ENCODE results near the gene CALN1.

DNA sequence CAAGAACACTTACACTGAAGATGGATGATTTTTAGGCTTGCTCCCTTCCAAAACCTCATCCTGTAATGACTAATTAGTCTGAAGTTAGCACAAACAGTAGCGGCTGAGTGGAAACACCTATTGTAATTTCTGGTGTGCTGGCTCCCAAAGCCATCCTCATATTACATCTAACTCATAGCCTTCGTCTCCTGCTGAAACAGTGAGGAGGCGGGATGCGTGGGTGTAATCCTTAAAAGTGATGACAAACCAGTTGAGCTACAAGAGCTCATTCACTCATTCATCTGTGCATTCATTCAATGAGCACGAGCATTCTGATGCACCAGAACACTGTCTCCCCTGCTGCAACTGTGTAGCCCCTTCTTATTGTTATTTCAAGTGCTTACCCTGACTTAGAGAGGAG lies 235.3 kb downstream of the CALN1 start:
- TF ChIP-seq, protein P1, sequence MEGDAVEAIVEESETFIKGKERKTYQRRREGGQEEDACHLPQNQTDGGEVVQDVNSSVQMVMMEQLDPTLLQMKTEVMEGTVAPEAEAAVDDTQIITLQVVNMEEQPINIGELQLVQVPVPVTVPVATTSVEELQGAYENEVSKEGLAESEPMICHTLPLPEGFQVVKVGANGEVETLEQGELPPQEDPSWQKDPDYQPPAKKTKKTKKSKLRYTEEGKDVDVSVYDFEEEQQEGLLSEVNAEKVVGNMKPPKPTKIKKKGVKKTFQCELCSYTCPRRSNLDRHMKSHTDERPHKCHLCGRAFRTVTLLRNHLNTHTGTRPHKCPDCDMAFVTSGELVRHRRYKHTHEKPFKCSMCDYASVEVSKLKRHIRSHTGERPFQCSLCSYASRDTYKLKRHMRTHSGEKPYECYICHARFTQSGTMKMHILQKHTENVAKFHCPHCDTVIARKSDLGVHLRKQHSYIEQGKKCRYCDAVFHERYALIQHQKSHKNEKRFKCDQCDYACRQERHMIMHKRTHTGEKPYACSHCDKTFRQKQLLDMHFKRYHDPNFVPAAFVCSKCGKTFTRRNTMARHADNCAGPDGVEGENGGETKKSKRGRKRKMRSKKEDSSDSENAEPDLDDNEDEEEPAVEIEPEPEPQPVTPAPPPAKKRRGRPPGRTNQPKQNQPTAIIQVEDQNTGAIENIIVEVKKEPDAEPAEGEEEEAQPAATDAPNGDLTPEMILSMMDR (IDR thresholded peaks at IDR 0.05) = no peak
- TF ChIP-seq POLR2A (IDR thresholded peaks at IDR 0.05) = no peak
